Keratinocyte (primary cell): ENCODE data around the gene NRG2. TPM values are rescaled to one million over a fixed set of nuclear protein-coding genes. Genes with fewer than 3 reads are reported as not detected.

Source experiments
- DNase-seq: peaks from one replicate; pipeline ENCODE4 v3.0.0-alpha.2; 2011; ENCODE audit warnings: low read depth, missing footprints, low spot score
- FAIRE-seq: peaks from 2 replicates; lab custom pipeline; 2011; peaks lifted over from hg19 to GRCh38; lab: Jason Lieb, UNC
- H2AFZ ChIP-seq: 2 replicates; pipeline ENCODE4 v1.6.0; 2012; ENCODE audit warnings: low read length, control low read depth, inconsistent platforms; ENCODE audit not compliant: control insufficient read depth
- H3K27ac ChIP-seq: 2 replicates; pipeline ENCODE4 v1.5.1; 2011; ENCODE audit warnings: low read length; ENCODE audit not compliant: control insufficient read depth, insufficient read depth
- H3K27me3 ChIP-seq: 3 replicates; pipeline ENCODE4 v1.6.0; 2011; ENCODE audit warnings: low read length; ENCODE audit not compliant: control insufficient read depth, insufficient read depth; ENCODE audit errors: extremely low read depth
- H3K36me3 ChIP-seq, 2 experiments: 2 replicates in 1 of 2; 3 replicates in 1 of 2; pipeline ENCODE4 v1.5.1; 2011; ENCODE audit warnings: low read length in 2 of 2, mild to moderate bottlenecking in 1 of 2; ENCODE audit not compliant: control insufficient read depth in 2 of 2, insufficient read depth in 2 of 2; ENCODE audit errors: extremely low read depth in 1 of 2
- H3K4me1 ChIP-seq: 3 replicates; pipeline ENCODE4 v1.5.1; 2011; ENCODE audit warnings: low read length; ENCODE audit not compliant: control insufficient read depth, insufficient read depth; ENCODE audit errors: extremely low read depth
- H3K4me2 ChIP-seq: 3 replicates; pipeline ENCODE4 v1.6.0; 2011; ENCODE audit warnings: low read depth, low read length; ENCODE audit not compliant: control insufficient read depth, insufficient read depth; ENCODE audit errors: extremely low read depth
- H3K4me3 ChIP-seq, 3 experiments: fragments of 200-600 bp in 1 of 3; sonication (generic) in 1 of 3; 2 replicates in 2 of 3; 3 replicates in 1 of 3; pipeline ENCODE4 v1.5.1; 2011 to 2016; ENCODE audit warnings: low read length in 3 of 3, mild to moderate bottlenecking in 3 of 3, control low read depth in 2 of 3, inconsistent platforms in 1 of 3, low read depth in 1 of 3, mixed read lengths in 1 of 3, mixed run types in 1 of 3, moderate library complexity in 1 of 3; ENCODE audit not compliant: control insufficient read depth in 2 of 3, insufficient read depth in 2 of 3; ENCODE audit errors: extremely low read depth in 1 of 3
- H3K79me2 ChIP-seq: 2 replicates; pipeline ENCODE4 v1.6.0; 2012; ENCODE audit warnings: low read length; ENCODE audit not compliant: control insufficient read depth, insufficient read depth
- H3K9ac ChIP-seq: 3 replicates; pipeline ENCODE4 v1.6.0; 2011; ENCODE audit warnings: low read length; ENCODE audit not compliant: control insufficient read depth, insufficient read depth; ENCODE audit errors: extremely low read depth
- H3K9me1 ChIP-seq: 3 replicates; pipeline ENCODE4 v1.6.0; 2011; ENCODE audit warnings: low read length; ENCODE audit not compliant: control insufficient read depth, insufficient read depth; ENCODE audit errors: extremely low read depth
- H3K9me3 ChIP-seq: 2 replicates; pipeline ENCODE4 v1.5.1; 2012; ENCODE audit warnings: low read depth, low read length; ENCODE audit not compliant: control insufficient read depth
- H4K20me1 ChIP-seq: 3 replicates; pipeline ENCODE4 v1.6.0; 2011; ENCODE audit warnings: low read length; ENCODE audit not compliant: control insufficient read depth, insufficient read depth; ENCODE audit errors: extremely low read depth
- EZH2 ChIP-seq: IDR thresholded peaks from one replicate; pipeline ENCODE4 v1.6.1; 2012; ENCODE audit warnings: inconsistent platforms, mild to moderate bottlenecking, low read length, moderate library complexity
- dilution Hi-C: fragments of 300-500 bp; cut with MboI; formaldehyde crosslinking; loops from one replicate; pipeline ENCODE4 v1.7.0; 2020; ENCODE audit warnings: low sequenced_read_pairs; ENCODE audit not compliant: extremely low pct_ligation_motif_present
- polyA plus RNA-seq, 5 experiments: library from polyadenylated mRNA; depleted of rRNA in 3 of 5; stranded (reverse) in 3 of 5; stranded (forward) in 1 of 5; unstranded in 1 of 5; fragments of >200 nt; gene quantifications; 1 replicate in 1 of 5; 2 replicates in 3 of 5; 3 replicates in 1 of 5; pipeline versions ENCODE4 v1.2.1 to v1.2.3, GENCODE V29; 2011 to 2012; ENCODE audit warnings: missing spikeins in 2 of 5, low read depth in 1 of 5, low replicate concordance in 1 of 5
- TF ChIP-seq, protein P1 (sequence below), 3 experiments: IDR thresholded peaks in 1 of 3; conservative IDR thresholded peaks in 1 of 3; optimal IDR thresholded peaks in 1 of 3; 2 replicates in 2 of 3; 3 replicates in 1 of 3; pipeline versions ENCODE3 to v1.5.1; 2011; ENCODE audit warnings: low read length in 3 of 3, mild to moderate bottlenecking in 3 of 3, moderate library complexity in 2 of 3, control low read depth in 1 of 3, inconsistent platforms in 1 of 3; ENCODE audit not compliant: insufficient read depth in 2 of 3; ENCODE audit errors: extremely low read depth in 1 of 3

NRG2 gene
- polyA plus RNA-seq, 1 donor (not counting 4 experiments of a cell fraction or from before 2014, with no cell fraction given): 0.13 TPM

DNA sequence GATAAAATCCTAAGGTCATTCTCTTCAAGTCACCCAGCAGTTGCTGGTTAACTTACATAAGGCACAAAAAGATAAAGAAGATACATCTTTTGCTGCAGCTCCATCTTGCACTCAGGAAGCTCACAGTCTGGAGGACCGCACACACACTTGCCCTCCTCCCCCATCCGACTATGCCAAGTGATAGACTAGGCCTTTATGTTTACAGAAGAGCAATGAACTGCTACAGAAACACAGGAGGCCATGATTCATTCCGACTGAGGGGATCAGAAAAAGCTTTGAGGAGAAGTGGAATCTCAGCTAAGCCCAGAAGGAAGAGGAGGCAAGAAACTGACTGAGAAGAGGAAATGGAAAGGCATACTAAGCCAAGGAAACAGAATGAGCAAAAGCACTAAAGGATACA is 17.4 kb downstream of the NRG2 start:
- H3K27me3 ChIP-seq: peaks cover 16% of the 10 kb centered on the region
- H3K79me2 ChIP-seq: no peaks in the 10 kb centered on the region
- no peak overlapping the region for H3K4me2 ChIP-seq
- no peak for DNase-seq
- no peaks in the 10 kb centered on the region for H3K36me3 ChIP-seq
- H3K9me1 ChIP-seq: no peaks in the 10 kb centered on the region
- H4K20me1 ChIP-seq: no peaks in the 10 kb centered on the region
- H3K9me3 ChIP-seq: no peaks in the 10 kb centered on the region
- no peak overlapping the region for H2AFZ ChIP-seq
- TF ChIP-seq, protein P1, sequence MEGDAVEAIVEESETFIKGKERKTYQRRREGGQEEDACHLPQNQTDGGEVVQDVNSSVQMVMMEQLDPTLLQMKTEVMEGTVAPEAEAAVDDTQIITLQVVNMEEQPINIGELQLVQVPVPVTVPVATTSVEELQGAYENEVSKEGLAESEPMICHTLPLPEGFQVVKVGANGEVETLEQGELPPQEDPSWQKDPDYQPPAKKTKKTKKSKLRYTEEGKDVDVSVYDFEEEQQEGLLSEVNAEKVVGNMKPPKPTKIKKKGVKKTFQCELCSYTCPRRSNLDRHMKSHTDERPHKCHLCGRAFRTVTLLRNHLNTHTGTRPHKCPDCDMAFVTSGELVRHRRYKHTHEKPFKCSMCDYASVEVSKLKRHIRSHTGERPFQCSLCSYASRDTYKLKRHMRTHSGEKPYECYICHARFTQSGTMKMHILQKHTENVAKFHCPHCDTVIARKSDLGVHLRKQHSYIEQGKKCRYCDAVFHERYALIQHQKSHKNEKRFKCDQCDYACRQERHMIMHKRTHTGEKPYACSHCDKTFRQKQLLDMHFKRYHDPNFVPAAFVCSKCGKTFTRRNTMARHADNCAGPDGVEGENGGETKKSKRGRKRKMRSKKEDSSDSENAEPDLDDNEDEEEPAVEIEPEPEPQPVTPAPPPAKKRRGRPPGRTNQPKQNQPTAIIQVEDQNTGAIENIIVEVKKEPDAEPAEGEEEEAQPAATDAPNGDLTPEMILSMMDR (optimal IDR thresholded peaks at IDR 0.05 in 1 of 3, IDR thresholded peaks at IDR 0.05 in 1 of 3, conservative IDR thresholded peaks at IDR 0.05 in 1 of 3; ENCODE audit: extremely low read depth in 1 of 3, insufficient read depth in 2 of 3, low read length in 3 of 3): no peak
- no peak for TF ChIP-seq EZH2
- H3K27ac ChIP-seq: no peak overlapping the region
- no peaks in the 10 kb centered on the region for H3K4me1 ChIP-seq
- no peak for FAIRE-seq
- dilution Hi-C loops: no loop called here
- H3K9ac ChIP-seq: no peak overlapping the region
- H3K4me3 ChIP-seq: no peak overlapping the region

DNA sequence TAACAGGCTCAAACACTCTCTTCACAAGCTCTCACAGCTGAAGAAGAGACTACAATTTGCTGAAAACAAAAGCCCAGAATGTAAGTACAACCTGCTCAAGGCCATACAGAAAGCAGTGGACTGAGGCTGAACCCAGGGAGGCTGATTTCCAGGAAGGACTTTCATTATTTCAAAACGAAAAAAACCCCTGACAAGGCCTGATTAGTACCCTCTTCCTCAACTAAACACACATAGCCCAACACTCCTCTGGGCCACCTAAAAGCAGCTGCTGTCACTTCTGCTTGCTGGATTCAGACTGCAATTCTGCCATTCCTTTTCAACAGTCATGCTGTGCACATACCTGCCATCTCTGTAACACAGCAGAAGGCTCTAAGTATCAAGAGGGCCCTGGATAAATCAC is 18.2 kb downstream of the NRG2 start:
- dilution Hi-C loops: no loop called here
- no peak for TF ChIP-seq EZH2
- TF ChIP-seq, protein P1 (optimal IDR thresholded peaks at IDR 0.05 in 1 of 3, IDR thresholded peaks at IDR 0.05 in 1 of 3, conservative IDR thresholded peaks at IDR 0.05 in 1 of 3; ENCODE audit: extremely low read depth in 1 of 3, insufficient read depth in 2 of 3, low read length in 3 of 3): no peak
- no peaks in the 10 kb centered on the region for H3K9me1 ChIP-seq
- H3K9ac ChIP-seq: no peak overlapping the region
- H3K4me1 ChIP-seq: no peaks in the 10 kb centered on the region
- no peak overlapping the region for H3K27ac ChIP-seq
- H3K4me3 ChIP-seq: no peak overlapping the region
- peaks cover 16% of the 10 kb centered on the region for H3K27me3 ChIP-seq
- no peak overlapping the region for H2AFZ ChIP-seq
- no peaks in the 10 kb centered on the region for H3K36me3 ChIP-seq
- H4K20me1 ChIP-seq: no peaks in the 10 kb centered on the region
- no peak overlapping the region for H3K4me2 ChIP-seq
- no peaks in the 10 kb centered on the region for H3K9me3 ChIP-seq
- DNase-seq (no peak), FAIRE-seq (no peak)
- H3K79me2 ChIP-seq: no peaks in the 10 kb centered on the region
